Fibroblast of mammary gland (primary cell): ENCODE results near the gene NSL1.
"Not testable (repeated sequence)": the region's sequence is repeated elsewhere in the genome, so short reads cannot be mapped to it uniquely, and the experiment has no call there.

Experiments used
- DNase-seq: peaks from one replicate; pipeline ENCODE4 v3.0.0-alpha.2; 2010; ENCODE audit warnings: low read depth
- H3K4me3 ChIP-seq: 2 replicates; pipeline ENCODE4 v1.5.1; 2011; ENCODE audit warnings: low read depth, mild to moderate bottlenecking, low read length, moderate library complexity; ENCODE audit not compliant: control insufficient read depth
- TF ChIP-seq, protein P1 (sequence below): conservative IDR thresholded peaks from 2 replicates; pipeline ENCODE4 v1.5.1; 2011; ENCODE audit warnings: low read depth, low read length, inconsistent platforms; ENCODE audit not compliant: control insufficient read depth, insufficient read depth

Gene NSL1

DNA sequence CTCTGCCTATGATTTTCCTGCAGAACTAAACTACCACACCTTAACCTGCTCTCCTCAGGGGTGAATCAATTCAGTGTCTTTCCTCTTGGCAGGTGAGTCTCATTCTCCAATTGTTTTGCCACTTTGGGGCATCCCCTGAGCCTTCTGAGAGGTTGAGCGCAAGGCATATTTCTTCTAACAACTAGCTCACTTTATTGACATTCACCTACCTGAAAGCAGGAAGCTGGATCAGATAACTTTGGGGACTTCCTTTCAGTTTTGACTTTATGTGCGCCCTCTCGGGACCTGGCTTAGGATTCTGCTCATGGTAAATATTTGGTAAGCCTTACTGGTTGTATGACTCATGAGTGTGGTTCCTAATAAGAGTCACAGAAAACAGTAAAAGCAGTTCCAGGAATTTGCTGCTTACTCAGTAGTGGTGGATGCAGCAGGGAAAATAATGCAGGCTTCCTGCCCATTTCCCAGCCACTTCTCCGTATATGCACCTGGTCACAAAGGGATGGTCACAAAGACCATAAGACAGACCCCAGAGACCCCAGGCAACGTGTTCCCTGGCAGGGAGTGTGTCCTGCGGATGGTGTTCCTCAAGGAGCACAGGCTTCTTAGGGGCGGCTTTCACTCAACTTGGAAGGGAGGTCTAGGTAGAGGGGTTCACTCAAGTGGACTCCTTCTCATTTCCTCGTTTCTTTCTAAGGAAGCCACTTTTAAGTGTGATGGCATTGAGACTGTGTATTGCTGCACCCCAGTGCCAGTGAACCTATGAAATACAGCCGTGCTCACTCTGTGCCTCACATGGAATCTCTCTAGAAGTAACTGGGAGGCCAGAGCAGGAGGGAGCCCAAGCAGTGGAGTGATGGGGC, 70.0 kb downstream of the NSL1 start:
- TF ChIP-seq, protein P1, sequence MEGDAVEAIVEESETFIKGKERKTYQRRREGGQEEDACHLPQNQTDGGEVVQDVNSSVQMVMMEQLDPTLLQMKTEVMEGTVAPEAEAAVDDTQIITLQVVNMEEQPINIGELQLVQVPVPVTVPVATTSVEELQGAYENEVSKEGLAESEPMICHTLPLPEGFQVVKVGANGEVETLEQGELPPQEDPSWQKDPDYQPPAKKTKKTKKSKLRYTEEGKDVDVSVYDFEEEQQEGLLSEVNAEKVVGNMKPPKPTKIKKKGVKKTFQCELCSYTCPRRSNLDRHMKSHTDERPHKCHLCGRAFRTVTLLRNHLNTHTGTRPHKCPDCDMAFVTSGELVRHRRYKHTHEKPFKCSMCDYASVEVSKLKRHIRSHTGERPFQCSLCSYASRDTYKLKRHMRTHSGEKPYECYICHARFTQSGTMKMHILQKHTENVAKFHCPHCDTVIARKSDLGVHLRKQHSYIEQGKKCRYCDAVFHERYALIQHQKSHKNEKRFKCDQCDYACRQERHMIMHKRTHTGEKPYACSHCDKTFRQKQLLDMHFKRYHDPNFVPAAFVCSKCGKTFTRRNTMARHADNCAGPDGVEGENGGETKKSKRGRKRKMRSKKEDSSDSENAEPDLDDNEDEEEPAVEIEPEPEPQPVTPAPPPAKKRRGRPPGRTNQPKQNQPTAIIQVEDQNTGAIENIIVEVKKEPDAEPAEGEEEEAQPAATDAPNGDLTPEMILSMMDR: no peak
- H3K4me3 ChIP-seq: no peak overlapping the region
- DNase-seq: peak; percentile 83

DNA sequence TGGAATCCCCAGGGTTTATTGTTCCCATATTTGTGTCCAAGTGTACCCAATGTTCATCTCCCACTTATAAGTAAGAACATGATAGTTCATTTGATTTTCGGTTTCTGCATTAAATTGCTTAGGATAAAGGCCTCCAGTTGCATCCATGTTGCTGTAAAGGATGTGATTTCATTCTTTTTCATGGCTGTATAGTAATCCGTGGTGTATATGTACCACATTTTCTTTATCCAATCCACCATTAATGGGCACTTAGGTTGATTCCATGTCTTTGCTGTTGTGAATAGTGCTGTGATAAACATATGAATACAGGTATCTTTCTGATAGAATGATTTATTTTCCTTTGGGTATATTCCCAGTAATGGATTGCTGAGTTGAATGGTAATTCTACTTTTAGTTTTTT, 71.9 kb downstream of the NSL1 start:
- H3K4me3 ChIP-seq: no peak overlapping the region
- DNase-seq: no peak
- TF ChIP-seq, protein P1: no peak

DNA sequence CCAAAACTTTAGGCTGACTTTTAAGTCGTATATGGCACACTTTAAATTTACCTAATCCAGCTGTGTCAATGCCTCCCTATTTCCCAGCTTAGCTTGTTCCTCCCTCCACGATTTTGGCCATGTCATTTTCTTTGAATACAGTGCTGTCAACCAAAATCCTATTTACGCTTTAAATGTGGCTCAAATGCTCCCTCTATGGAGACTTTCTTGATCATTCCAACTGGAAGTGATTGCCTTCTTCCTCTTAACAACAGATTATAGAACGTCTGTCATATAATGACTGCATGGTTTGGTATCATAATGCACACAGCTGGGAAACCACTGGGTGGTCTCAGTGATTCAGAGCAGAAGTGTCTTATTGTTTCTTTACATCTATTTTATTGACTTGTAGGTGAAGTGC, 73.1 kb downstream of the NSL1 start:
- DNase-seq: peak; percentile 49

DNA sequence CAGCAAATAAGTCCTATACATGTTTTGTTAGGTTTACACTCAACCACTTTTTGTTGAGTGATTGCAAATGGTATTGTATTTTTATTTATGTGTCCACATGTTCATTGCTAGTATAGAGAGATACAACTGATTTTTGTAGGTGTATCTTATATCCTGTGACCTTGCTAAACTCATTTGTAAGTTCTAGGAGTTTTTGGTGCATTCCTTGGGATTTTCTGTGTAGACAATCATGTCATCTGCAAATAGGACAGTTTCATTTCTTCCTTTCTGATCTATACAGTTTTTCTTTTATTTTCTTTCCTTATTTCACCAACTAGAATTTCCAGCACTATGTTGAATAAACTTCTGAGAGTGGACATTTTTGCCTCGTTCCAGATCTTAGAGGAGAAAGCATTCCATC, 75.4 kb downstream of the NSL1 start:
- DNase-seq: no peak
- TF ChIP-seq, protein P1: no peak

More for the DNA sequence above, 73.1 kb downstream of the NSL1 start:
- TF ChIP-seq, protein P1: peak; percentile 35
- H3K4me3 ChIP-seq: no peak overlapping the region

DNA sequence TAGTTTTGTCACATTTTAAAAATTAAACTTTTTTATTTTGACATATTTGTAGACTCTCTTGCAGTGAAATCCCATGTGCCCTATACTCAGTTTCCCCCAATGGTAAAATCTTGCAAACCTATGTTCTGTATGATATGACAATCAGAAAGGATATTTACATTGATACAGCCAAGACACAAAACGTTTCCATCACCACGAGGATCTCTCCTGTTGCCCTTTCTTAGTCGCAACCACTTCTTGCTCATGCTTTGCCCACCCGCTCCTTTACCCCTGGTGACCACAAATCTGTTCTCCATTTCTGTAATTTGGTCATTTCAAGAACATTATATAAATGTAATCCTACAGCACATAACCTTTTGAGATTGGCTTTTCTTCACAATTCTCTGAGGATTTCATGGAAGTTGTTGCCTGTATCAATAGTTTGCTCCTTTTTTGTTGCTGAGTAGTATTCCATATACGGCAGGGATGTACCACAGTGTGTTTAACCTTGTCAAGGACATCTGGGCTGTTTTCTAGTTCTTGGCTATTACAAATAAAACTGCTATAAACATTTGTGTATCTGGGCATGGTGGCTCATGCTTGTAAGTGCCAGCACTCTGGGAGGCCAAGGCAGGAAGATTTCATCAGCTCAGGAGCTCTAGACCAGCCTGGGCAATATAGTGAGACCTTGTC, 78.0 kb downstream of the NSL1 start:
- TF ChIP-seq, protein P1: no peak
- no peak for DNase-seq
- no peak overlapping the region for H3K4me3 ChIP-seq

More for the DNA sequence above, 75.4 kb downstream of the NSL1 start:
- H3K4me3 ChIP-seq: no peak overlapping the region

DNA sequence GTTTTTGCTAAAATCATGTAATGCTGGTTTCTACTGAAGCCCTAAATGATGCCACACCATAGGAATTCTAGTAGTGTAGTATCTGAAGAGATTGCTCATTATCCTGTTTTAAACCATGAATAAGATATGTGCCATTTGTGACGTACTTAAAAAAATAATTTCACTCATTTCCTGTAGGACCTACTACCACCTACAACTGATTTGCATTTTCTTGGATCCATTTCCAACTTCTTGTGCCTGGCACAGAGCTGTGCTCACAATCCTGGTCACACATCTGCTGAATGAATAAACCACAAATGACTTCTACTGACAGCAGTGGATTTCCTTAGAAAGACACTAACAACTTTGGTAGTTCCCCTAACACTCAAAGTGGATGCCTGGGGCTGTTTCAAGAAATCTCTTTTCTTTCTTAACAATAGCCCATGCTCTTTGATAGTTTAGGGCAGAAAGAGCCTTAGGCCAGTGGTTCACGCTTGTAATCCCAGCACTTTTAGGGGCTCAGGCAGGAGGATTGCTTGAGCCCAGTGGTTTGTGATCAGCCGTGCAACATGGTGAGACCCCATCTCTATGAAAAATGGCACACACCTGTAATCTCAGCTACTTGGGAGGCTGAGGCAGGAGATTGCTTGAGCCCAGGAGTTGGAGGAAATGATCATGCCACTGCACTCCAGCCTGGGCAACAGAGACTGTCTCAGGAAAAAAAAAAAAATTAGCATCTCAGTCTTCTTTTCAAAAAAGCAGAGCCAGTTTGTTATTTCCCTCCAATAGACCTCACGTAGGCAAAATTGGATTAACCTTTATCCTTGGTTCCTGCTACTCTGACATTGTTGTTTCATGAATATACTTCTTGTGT, 78.9 kb downstream of the NSL1 start:
- DNase-seq: peak; percentile 64
- no peak overlapping the region for H3K4me3 ChIP-seq
- TF ChIP-seq, protein P1: no peak

DNA sequence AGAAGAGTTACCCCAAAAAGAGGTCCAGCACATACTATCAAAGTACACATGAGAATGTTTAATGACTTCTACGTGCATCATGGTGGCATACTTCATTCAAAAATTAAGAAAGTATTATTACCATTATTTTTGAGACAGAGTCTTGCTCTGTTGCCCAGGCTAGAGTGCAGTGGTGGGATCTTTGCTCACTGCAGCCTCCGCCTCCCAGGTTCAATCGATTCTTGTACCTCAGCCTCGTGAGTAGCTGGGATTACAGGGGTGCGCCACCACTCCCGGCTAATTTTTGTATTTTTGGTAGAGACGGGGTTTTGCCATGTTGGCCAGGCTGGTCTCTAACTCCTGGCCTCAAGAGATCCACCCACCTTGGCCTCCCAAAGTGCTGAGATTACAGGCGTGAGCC, 79.6 kb downstream of the NSL1 start:
- DNase-seq, H3K4me3 ChIP-seq: not testable (repeated sequence)
